Stimulated activated CD8-positive, alpha-beta memory T cell treated with anti-CD3 and anti-CD28 coated beads, Interleukin-4, amount 100 ng/mL, for 1 hour (primary cell): ENCODE measurements around the gene SELENOO.

Experiments
- DNase-seq, 2 donors: peaks; one replicate each; pipeline ENCODE4 v3.0.0-alpha.2; 2020; ENCODE audit warnings: low read depth in 2 of 2, low spot score in 1 of 2

SELENOO gene

DNA sequence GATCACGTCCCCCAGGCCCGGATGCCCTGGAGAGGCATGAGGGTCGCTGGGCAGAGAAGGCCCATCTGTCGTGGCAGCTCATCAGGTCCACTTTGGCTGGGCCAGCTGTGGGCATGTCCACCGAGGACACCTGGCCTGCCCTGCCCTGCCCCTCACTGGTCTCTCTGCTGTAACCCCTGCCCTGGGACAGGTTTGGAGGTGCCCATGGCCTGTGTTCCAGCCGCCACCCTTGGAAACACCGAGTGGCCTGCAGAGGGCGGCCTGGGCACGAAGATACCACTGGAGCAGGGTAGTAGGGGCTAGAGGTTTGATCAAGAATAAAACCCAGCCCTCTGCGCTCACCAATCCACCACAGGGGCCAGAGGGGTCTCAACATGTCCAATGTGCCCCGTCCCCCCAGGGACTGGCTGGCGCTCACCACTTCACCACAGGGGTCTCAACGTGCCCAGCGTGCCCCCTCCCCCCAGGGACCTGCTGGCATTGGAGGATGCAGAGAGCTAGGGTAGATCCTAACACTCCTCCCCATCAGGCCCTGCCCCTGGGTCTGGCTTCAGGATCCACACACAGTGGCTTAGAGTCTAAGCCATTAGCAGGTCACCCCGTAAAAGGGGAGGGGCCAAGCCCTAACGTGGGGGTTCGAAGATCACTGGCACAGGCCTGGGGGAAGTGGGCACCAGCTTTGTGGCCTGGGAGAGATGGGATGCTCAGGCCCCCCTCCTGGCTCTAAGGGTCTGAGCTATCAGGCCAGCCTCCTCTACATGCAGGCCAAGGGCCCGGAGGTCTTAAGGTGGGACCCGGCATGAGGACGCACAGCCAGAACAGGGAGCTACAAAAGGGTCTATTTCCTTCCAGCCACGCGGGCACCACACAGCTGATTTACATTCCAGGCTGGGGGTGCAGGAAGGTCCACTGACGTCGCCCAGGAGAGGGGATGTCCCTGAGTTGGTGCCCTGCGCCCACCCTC lies 51.6 kb downstream of the SELENOO start:
- DNase-seq = peak; percentile 47 to 56

DNA sequence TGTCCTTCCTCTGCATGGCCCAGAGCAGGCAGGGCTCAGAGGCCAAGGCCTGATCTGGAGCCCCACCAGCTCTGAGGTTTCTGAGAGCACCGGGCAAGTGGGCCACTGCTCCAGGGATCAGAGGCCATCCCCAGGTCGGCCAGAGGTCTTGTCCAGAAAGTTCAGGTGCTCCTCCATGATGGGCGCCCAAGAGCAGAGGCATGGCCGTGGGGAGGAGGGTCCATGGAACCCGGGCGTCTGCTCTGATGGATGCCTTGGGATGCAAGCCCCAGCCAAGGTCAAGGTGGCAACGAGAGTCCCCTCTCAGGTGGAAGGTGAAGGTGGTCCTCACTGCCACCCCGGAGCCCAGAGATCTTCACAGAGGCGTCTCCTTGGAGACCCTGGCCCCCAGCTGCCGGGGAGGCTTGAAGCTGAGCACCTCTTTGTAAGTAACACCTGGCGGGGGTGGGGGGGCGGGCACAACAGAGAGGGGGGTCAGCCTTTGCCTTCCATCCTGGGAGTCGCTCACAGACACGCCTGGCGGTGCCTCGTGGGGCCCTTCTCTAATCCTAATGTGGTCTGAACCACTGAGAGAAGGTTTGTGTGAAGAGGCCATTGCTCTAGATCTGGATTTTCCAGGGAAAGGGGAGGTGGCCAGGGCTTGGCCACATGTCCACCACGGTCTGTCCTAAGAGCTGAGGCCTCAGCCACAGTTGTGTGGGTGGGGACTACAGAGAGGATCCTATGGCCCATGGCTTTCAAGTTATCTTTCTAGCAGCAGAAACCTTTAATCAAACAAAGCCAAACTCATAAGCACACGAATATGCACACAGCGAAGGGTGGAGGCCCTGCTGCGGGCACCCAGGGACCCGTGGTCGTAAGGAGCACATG lies 52.5 kb downstream of the SELENOO start:
- no peak for DNase-seq

DNA sequence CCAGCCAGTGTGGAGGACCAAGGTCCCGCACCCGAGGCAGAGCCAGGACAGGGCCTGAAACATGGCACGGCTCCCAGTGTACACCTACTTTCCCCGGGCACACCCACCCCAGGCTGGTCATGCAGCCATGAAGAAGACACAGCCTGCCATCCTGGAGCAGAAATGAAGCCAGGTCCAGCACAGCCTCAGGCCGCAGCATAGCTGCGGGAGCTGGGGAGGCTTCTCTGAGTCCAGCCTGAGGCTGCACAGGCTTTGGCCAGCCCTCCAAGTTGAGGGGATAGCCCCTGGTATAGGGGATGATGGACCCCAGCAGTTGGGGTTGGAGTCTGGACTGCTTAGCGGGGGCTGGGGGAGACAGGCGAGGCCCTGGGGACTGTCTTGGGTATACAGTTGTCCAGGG lies 53.1 kb downstream of the SELENOO start:
- no peak for DNase-seq

DNA sequence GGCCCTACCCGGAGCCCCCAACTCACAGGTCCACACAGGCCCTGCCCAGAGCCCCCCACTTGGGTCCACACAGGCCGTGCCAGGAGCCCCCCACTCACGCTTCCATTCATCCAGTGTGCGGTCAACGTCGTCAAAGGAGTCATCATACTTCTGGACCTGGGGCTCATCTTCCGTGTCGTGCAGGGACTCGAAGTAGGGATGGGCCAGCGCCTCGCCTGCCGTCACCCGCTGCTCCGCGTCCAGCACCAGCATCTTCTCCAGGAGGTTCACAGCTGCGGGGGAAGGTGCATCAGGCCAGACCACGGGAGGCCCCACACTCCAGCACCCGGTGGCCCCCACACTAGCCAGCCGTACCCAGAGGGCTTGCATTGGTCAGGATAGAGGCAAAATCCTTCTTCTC lies 54.3 kb downstream of the SELENOO start:
- DNase-seq = no peak

DNA sequence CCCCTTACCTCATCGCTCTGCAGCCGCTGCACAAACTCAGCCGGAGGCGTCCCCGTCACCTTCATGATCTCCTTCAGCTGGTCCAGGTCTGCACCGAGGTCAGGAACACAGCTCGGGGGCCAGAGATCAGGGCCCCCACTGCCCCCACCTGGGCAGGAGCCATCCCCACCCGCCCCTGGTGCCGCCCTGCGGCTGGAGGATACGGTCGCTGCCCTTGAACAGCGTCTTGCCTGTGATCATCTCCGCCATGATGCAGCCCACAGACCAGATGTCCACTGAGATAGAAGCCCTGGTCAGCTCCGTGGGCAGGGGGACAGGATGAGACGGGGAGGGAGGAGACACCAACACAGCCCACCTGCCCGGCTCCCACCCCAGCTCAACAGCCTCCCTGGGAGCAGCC lies 54.8 kb downstream of the SELENOO start:
- no peak for DNase-seq

DNA sequence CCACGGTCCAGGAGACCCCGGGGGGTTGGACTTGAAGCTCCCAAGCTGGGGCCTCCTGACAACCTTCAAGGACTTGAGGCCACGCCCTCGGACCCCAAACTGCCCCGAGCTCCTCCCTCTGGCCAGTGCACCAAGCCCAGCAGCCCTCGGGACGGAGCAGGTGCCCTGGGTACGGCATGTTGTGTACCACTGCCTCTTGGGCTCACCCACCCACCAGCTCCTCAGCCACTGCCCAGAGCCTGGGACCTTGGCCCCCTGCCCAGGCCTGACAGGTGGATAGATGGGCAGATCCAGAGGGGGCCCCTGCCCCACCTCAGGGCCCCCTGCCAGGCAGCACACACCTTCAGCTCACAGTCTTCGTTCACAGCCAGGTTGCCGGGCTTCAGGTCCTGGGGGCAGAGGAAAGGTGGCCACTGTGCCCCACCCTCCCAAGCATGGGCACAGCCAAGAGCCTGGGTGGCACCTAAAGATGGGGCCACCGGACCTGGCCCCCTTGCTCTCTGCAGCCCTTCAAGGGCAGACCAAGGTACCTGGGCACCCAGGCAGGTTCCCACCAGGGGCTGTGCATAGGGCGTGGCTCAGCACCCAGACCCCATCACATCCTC lies 55.5 kb downstream of the SELENOO start:
- no peak for DNase-seq

DNA sequence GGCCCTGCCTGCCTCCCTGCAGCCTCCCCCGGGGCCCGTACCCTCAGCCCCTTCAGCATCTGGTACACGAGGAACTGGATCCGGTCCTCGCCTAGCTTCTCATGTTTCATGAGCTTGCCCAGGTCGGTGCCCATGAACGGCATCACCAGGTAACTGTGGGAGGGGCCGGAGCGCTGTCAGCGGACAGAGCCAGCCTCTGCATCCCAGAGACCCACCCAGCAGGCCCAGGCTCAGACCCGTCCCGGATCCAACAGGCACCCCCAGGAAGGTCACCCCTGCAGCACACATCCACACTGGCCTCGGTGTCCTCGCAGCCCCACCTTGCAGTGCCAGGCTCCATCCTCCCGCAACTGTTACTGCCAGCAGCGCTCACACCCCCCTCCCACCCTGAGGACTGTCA lies 56.2 kb downstream of the SELENOO start:
- no peak for DNase-seq

DNA sequence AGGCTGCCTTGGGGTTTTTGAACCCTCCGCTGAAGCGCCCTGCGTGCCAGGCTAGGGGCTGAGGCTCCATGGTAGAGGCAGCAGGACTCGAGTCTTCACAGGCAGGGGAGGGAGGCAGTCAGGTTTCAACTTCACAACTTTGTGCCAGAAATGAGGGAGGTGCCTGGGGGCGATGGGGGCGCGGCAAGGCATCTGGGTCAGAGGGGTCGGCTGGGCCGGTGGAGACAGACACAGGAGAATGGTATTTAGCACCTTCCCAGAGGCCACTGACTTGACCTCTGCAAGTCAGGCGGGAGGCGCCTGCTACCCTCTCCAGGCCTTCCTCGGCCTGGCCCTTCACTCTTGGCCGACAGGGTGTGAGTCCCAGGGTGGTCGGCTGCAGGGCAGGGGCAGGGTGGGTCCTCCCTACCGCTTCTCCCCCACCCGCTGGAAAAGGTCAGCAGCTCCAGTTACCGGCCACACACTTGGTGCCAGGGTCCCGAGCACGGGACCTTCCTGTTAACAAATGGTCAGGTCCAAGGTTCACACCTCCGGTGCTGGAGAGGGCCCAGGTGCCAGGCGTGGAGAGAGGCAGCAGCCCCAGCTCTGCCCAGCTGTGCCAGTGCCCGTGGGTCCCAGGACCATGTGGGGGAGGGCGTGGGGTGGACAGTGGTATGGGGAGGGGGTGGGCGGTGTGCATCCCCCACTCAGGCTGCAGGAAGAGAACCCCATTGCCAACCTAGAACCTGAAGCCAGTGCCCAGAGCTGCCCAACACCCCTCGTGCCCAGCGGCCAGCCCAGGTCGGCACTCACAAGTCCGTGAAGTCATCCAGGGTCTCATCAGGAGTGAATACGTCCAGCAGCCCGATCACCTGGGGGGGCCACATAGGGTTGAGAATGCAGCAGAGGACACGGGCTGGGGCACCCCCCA lies 56.9 kb downstream of the SELENOO start:
- no peak for DNase-seq

DNA sequence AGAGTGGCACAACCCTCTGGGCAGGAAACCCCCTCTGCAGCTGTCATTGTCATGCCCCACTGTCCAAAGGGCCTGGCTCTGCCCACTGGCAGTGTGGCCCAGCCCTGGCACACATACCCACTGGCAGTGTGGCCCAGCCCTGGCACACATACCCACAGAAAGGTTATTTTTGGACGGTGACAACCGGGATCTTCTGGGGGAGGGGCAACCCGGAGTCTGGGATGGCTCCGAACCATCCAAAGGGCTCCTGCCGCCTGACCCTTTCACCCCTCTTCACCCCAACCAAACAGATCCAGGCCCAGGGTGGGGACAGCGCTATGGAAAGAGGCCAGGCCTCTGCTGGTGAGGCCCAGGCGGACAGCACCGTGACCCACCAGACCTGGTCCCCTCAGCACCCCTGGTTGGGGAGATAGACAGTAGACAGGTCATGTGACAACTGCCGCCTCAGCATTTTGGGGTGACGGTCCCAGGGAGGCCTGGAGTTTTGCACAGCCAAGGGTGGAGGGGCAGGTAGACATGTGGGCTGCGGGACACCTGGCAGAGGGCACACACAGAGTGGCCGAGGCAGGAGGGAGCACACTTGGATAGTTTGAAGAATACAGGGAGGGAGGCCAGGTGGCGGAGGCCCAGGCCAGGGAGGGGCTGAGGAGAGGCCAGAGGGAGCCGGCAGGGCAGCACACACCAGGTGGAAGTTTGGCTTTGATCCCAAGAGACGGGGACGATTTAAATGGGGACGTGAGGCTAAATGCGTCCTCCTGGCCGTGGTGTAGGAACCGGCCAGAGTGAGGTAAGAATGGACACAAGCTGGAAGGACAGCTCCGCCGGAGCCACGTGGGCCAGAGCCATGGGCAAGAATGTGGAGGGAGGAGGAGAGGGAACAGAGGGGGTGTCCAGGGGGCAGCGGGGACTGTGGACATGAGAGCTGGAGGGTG lies 57.8 kb downstream of the SELENOO start:
- DNase-seq = no peak

DNA sequence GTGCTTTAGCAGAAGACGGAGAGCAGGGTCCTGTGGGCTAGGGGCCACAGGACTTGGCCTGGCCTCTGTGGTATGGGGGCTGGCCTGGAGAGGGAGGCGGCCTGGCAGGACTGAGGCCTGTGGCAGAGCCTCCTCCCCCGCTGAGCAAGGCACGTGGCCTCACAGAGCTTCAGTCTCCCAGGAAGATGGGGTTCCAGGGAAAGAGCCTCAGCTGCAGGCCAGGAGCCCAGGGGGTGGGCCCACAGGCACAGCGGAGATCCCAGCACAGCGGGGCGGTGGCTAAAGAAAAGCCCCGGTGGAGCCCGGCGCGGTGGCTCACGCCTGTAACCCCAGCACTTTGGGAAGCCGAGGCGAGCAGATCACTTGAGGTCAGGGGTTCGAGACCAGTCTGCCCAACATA lies 58.5 kb downstream of the SELENOO start:
- DNase-seq = no peak

DNA sequence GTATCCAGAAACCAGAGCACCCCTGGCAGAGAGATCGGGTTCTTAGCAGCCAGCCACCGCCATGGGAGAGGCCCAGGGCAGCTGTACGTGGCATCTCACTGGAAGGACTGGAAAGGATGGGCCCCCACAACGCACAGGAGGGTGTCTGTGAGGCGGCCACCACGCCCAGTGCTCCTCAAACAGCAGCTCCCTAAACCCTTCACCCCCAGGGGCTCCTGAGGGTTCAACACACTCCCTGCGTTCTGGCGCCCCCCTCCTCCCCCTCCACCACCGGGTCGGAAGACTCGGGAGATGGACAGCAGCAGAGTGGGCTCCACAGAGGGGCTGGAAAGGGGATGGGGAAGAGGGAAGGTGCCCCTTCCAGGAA lies 59.6 kb downstream of the SELENOO start:
- no peak for DNase-seq

DNA sequence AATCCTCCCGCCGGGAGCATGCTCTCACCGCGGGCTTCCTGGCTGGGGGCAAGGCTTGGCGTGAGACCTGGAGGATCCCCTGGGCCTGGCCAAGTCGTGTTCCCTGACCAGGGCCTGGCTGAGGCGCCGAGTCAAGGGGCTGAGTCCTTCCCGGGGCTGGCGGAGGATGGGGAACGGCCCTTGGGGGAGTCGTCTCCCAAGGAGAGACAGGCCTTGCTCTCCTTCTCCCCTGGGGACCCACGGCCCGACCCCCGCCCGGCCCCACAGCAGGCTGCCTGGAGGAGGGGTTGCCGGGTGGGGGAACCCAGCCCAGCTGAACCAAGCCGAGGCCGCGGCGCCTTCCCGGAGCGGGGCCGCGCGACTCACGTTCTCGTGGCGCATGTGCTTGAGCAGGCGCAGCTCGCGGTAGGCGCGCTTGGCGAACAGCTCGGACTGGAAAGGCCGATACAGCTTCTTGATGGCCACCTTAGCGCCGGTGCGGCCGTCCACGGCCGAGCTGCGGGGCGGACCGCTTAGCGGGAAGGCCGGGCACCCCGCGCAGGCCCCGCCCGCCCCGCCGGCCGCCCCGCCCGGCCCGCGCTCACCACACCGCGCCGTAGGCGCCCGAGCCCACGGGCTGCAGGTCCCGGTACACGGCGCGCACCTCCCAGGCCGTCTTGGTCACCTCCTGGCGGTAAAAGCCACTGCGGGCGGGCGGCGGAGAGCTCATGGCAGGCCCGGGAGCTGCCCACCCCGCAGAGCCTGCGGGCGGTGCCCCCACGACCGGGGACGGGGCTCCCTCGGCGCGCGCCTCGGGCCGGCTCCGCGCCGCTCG lies 60.2 kb downstream of the SELENOO start:
- DNase-seq = no peak

DNA sequence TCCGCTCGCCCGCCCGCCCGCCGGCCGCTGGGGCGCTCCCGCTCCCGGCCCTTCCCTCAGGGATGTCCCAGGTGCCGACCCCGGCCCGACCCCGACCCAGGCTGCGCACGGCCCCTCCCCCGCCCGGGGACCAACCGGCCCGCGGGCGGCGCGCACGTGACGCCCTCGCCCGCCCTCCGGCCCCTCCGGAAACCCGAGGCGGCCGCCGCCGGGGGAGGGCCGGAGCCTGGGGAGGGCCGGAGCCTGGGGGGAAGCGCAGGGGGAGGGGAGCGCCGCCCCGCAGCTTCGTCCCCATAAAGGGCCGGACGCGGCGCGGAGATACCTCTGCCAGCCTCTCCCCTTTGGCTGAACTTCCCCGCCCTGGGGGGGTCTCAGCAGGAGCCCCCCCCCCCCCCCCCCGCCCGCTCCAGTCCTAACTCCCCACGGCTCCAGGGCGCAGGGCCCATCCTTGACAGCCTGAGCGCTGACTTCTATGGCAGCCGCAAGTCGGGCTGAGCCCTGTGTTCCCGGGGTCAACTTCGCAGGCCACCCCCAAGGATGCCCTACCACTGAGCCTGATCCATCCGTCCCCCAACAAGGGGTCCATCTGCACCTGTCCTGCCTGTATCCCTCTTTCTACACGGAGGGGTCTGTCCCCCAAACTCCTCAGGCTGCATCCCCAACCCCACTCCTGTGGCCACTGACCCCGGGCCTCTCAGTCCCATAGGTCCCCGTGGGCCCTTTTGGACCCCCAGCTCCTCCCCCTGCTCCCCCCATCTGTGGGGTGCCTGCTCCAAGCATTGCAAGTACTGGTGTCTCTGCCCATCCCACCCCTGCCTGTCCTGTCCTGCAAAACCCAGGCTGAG lies 61.0 kb downstream of the SELENOO start, which contains the start of gene MAPK12:
Gene MAPK12 (minus strand): TSS at position 69 of the 845 bp plus-strand sequence. CDS start 174 bp downstream, outside the sequence.
- no peak for DNase-seq

DNA sequence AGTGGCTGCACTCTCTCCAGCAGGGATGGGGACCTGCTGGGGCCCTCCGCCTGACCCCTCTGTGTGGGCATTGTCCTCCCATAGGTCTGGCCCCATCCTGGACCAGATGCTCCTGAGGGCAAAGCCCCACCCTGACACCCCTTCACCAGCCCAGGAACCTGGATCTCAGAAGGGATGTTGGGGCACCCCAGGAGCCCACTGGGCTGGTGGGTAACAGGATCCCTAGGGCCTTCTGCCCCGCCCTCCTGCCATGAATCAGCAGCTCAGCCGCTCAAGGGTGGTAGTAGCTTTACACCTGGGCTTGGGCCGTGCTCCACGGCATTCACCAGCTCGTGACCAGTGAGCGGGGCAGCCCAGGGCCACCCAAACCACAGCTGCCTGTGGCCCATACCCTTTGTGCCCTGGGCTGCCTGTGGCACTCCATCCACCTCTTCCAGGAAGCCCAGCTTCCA lies 61.7 kb downstream of the SELENOO start:
- no peak for DNase-seq

DNA sequence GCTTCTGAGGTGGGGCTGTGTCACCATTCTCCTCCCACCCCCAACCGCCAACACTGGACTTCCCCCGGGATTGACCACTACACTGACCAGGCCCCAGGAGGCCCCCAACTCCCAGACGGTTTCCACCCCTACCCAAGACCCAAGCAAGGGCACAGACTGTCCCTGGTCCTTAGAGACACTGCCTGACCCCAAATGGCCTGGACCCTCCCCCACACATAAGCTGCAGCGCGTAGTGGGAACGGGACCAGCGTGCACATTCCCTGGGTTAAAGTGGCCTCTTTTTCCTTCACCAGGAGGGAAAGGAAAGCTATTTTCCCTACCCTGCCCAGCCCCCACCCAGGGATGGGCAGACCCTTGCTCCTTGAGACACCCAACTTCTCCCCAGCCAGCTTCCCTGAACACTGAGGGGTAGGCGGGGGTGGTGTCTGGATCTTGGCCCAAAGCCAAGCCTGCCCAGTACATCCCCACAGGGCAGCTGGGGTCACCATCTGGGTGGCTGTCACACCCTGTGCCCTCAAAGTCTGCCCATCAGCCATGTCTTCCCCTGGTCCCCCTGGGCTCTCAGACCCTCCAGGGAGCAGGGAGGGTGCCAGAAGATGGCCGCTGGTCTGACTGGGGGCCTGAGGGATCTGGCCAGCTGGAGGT lies 62.3 kb downstream of the SELENOO start:
- DNase-seq = no peak

DNA sequence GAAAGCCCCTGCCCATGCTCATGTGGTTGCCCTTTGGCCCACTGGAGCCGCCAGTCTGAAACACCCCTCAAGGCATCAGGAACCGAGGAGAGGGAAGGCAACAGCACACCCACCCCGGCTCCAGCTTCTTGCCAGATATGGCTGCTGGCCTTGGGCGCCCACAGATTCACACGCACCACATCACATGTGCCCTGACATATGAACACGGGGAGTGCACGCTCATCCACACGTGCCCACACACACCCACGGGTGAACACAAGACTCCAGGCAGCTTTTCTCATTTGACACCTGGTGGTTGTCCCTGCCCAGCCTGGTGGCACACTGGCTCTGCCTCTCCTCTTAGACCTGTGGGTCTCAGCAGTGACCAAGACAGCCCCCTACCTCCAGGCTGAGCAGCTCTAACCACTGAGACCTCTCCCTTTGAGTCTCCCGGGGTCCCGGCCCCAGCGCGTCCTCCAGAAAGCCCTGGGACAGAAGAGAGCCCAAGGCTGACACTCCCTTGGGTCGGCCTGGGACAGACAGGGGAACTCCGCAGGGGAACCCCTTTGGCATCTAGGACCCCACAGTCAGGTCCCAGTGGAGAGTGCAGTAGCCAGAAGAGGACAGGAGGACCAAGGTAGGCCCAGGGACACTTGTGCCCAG lies 63.4 kb downstream of the SELENOO start:
- no peak for DNase-seq
